OCI-LY7 (cell line): Measurements from ENCODE around the gene ERP44.

ENCODE experiments used
- EZH2phosphoT487 ChIP-seq: fragments of 200-600 bp; sonication (generic); IDR thresholded peaks from 2 replicates; pipeline ENCODE4 v1.6.1; 2018; ENCODE audit warnings: low read depth, borderline replicate concordance, mild to moderate bottlenecking, mixed run types, antibody characterized with exemption, low read length, moderate library complexity, mixed read lengths
- TF ChIP-seq, protein P1 (sequence below): fragments of 200-600 bp; sonication (generic); conservative IDR thresholded peaks from 2 replicates; pipeline ENCODE4 v1.5.1; 2014; ENCODE audit warnings: mild to moderate bottlenecking, antibody characterized with exemption, low read length, moderate library complexity, mixed read lengths

DNA sequence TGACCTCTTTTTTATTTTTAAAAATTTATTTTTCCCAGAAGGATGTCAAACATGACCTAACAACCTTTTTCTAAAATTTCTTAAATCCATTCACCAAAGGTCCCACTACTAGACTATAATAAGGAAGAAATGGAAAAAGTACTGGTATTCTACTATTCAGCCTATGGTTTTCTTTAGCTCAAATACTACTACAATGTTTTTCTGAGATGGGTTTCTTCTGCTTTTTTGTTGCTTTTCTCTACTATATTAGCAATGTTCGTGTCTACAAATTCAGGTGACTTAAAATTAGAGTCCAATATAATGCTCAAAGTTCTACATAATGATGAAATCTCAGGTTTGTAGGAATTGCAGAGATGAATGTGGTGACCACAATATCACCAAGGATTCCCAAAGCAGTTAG lies 7.9 kb downstream of the ERP44 start:
- TF ChIP-seq, protein P1, sequence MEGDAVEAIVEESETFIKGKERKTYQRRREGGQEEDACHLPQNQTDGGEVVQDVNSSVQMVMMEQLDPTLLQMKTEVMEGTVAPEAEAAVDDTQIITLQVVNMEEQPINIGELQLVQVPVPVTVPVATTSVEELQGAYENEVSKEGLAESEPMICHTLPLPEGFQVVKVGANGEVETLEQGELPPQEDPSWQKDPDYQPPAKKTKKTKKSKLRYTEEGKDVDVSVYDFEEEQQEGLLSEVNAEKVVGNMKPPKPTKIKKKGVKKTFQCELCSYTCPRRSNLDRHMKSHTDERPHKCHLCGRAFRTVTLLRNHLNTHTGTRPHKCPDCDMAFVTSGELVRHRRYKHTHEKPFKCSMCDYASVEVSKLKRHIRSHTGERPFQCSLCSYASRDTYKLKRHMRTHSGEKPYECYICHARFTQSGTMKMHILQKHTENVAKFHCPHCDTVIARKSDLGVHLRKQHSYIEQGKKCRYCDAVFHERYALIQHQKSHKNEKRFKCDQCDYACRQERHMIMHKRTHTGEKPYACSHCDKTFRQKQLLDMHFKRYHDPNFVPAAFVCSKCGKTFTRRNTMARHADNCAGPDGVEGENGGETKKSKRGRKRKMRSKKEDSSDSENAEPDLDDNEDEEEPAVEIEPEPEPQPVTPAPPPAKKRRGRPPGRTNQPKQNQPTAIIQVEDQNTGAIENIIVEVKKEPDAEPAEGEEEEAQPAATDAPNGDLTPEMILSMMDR: no peak
- TF ChIP-seq EZH2phosphoT487: no peak
